ENCODE data around the gene AGAP2.

The AGAP2 gene

GRCh38 chr12:57735952-57736740, 2.4 kb downstream of the AGAP2 start:
- DNase-seq: peak; percentile 99

- DNase-seq: peak; percentile 98
Observed at GRCh38 chr12:57735198-57735855, 3.2 kb downstream of the AGAP2 start.

GRCh38 chr12:57734591-57734990, 4.0 kb downstream of the AGAP2 start:
- peak; percentile 91 for DNase-seq

- no peak for DNase-seq
Observed at GRCh38 chr12:57733928-57734327, 4.6 kb downstream of the AGAP2 start.

GRCh38 chr12:57732726-57733593, 5.6 kb downstream of the AGAP2 start:
- no peak for DNase-seq

- no peak for DNase-seq
Observed at GRCh38 chr12:57732270-57732669, 6.3 kb downstream of the AGAP2 start.

- DNase-seq: no peak
Observed at GRCh38 chr12:57731411-57732080, 7.0 kb downstream of the AGAP2 start.

GRCh38 chr12:57730336-57731067, 8.0 kb downstream of the AGAP2 start:
- no peak for DNase-seq

GRCh38 chr12:57729321-57729844, 9.2 kb downstream of the AGAP2 start:
- no peak for DNase-seq

- no peak for DNase-seq
Observed at GRCh38 chr12:57727758-57728395, 10.7 kb downstream of the AGAP2 start.

GRCh38 chr12:57726884-57727757, 11.4 kb downstream of the AGAP2 start:
- no peak for DNase-seq

GRCh38 chr12:57726151-57726883, 12.2 kb downstream of the AGAP2 start:
- DNase-seq: peak; percentile 100

- no peak for DNase-seq
Observed at GRCh38 chr12:57725851-57726150, 12.7 kb downstream of the AGAP2 start.

GRCh38 chr12:57724936-57725740, 13.4 kb downstream of the AGAP2 start:
- no peak for DNase-seq

- no peak for DNase-seq
Observed at GRCh38 chr12:57724003-57724935, 14.3 kb downstream of the AGAP2 start.

- DNase-seq: no peak
Observed at GRCh38 chr12:57723630-57723962, 14.9 kb downstream of the AGAP2 start.

- no peak for DNase-seq
Observed at GRCh38 chr12:57722716-57723629, 15.6 kb downstream of the AGAP2 start.
